HG03066 (cell line): ENCODE measurements around the gene NANOS1.

ENCODE experiments used
- ATAC-seq: cut with Tn5 transposase; IDR thresholded peaks from one replicate; pipeline ENCODE4 v1.9.1; 2021; ENCODE audit warnings: low read depth; ENCODE audit not compliant: unreplicated experiment

NANOS1 gene

GRCh38 chr10:119029613-119030420, at the start of gene NANOS1:
TSS of gene NANOS1 (plus strand) at chr10:119029714. CDS start at chr10:119029802, 88 bp downstream.
- ATAC-seq = peak; percentile 11

GRCh38 chr10:118980135-118980865, 49.2 kb upstream of the NANOS1 start:
- ATAC-seq = no peak

- no peak for ATAC-seq
Measured at GRCh38 chr10:118980870-118981269, 48.6 kb upstream of the NANOS1 start.

- ATAC-seq = no peak
Measured at GRCh38 chr10:118981946-118982345, 47.6 kb upstream of the NANOS1 start.

GRCh38 chr10:118982366-118982765, 47.1 kb upstream of the NANOS1 start:
- ATAC-seq = no peak

- ATAC-seq = no peak
Measured at GRCh38 chr10:118983263-118983662, 46.3 kb upstream of the NANOS1 start.

- ATAC-seq = no peak
Measured at GRCh38 chr10:118985576-118985975, 43.9 kb upstream of the NANOS1 start.

GRCh38 chr10:118986815-118987790, 42.4 kb upstream of the NANOS1 start:
- peak; percentile 71 for ATAC-seq

GRCh38 chr10:118990326-118990725, 39.2 kb upstream of the NANOS1 start:
- ATAC-seq = no peak

GRCh38 chr10:118992496-118992895, 37.0 kb upstream of the NANOS1 start:
- ATAC-seq = no peak

GRCh38 chr10:118993214-118993613, 36.3 kb upstream of the NANOS1 start:
- no peak for ATAC-seq

- ATAC-seq = no peak
Measured at GRCh38 chr10:118994321-118994720, 35.2 kb upstream of the NANOS1 start.

- ATAC-seq = no peak
Measured at GRCh38 chr10:118995739-118996138, 33.8 kb upstream of the NANOS1 start.

- ATAC-seq = no peak
Measured at GRCh38 chr10:118997379-118997778, 32.1 kb upstream of the NANOS1 start.

GRCh38 chr10:118998183-118998582, 31.3 kb upstream of the NANOS1 start:
- ATAC-seq = no peak

GRCh38 chr10:119001717-119002500, 27.6 kb upstream of the NANOS1 start:
- ATAC-seq = no peak

GRCh38 chr10:119003572-119004289, 25.8 kb upstream of the NANOS1 start:
- ATAC-seq = no peak

GRCh38 chr10:119005362-119006043, 24.0 kb upstream of the NANOS1 start:
- ATAC-seq = no peak
